NOMO-1 treated with DMSO at 0.1 percent for 48 hours (cell line): ENCODE measurements around the gene MMD.
A peak's percentile ranks its signal among the peaks of the same experiment; 100 is the strongest.
"Not testable (repeated sequence)": the region's sequence is repeated elsewhere in the genome, so short reads cannot be mapped to it uniquely, and the experiment has no call there.

Source experiments
- DNase-seq: peaks from one replicate; lab custom pipeline; 2025; ENCODE audit not compliant: unreplicated experiment; lab: John Stamatoyannopoulos, UW

The MMD gene

DNA sequence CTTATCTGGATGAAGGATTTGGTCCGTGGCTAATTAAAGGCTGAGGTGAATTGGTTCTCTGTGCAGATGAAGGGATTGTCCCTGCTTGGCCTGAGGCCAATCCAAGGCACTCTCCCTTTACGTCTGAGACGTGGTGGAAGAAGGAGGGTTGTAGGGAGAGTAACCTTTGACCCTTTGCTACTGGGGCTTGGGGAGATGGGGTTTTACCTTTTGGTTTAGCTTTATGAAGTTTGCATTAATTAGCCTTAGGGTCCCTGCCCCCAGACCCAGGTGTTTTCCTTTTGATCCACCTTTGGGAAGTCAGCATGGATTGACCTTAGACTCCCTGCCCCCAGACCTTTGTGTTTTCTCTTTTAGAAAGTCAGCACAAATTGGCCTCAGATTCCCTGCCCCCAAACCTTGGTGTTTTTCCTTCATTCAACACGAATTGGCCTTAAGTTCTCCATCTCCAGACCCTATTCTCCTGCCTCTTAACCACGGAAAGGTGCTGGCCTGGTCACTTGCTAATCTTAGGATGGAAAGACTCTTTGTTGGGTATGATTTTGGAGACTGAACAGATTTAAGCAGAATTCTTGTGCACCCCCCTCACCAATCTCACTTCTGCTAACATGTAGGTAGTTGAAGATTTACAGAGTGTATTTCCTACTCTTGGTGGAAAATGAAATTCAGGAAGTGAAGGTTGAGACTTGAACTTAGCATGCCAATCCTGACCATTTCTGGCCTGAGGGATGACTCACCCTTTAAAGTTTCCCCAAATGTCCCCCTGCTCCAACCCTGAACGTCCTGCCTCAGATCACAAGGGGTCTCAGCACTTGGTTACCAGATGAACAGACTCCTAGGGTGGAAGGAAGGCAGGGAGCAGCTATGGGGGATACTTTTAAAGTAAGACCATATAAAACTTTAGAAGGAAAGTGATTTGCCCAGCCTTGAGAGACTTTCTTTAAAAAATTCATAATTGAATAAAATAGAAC, 23.1 kb upstream of the MMD start:
- peak; percentile 78 for DNase-seq

DNA sequence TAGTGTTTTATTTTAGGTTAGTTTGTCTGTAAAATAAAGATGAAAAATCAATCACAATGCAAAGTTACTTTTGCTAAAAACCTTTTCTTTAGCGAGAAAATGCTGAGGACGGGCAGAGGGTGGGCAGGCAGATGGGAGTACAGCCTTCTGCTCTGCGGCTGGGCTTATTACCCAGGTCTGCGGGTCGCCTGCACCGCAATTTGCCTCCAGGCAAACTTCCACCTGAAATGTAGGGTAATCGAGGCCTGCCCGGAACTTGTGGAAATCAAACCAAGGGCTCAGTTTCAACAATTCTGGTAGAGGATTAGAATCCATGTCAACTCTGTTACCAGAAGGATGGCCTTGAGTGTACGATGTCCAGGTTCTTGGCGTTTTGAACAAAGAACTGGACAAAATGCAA, 22.3 kb upstream of the MMD start:
- no peak for DNase-seq

DNA sequence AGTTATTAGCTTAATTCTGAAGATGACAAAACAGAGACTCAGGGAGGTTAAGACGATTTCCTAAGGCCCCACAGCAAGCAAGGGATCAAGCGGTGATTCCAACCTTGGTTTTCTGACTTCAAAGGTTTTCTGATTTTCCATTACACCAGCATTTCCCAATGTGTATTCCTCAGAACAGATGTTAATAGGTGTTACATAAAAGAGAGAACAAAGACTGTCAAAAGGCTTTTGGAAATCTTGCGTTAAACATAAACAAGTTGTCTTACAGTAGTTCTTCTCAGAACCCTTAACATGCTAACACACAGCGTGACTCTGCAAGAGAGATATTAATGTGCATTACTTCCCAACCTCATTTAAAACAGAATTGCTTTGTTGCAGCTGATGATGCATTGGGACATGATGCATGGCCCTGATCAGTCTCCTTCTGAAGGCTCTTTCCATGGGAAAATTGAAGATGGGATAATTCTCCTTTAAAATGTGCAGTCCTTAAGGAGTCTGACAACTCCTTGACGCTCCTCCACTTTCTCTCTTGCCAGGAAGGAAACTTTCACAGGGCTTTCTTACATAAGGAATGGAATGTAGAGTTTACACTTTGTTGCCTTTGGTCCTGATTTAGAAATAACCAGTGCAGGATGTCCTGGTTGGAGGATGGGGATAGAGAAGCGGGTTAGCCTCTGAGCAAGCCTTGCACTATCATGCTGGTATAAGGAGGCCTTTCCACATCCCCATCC, 21.5 kb upstream of the MMD start:
- DNase-seq: no peak

DNA sequence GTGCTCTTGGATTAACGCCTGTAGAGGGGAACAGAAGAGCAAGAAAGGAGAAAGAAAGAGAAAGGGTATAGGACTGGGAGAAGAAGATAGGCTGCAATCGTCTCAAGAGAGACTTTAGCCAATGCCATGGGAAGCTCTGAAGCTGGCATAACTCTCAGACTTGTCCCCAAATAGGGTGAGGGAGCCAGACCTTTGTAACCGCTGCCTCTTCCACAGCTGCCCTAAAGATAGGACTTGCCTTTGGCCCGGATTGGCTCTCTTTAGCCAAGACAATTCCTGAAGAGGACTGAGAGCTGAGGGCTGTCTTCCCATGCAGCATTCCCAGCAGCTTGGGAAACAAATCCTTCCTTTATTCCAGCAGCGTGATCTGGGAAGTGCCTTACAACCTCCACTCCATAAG, 20.8 kb upstream of the MMD start:
- no peak for DNase-seq

DNA sequence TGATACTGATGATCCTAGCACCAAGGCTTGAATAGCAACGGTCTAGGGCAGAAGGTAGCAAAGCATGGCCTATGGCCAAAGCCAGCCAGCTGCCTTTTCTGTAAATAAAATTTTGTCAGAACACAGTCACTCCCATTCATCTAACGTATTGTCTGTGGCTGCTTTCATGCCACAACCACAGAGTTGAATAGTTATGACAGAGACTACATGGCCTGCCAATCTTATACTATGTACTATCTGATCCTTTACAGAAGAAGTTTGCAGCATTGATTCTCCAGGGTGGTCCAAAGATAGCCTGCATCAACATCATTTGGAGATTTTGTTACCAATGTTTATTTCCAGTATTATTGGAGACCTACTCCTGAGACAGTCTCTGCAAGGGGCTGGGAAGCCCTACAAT, 19.9 kb upstream of the MMD start:
- DNase-seq: no peak

DNA sequence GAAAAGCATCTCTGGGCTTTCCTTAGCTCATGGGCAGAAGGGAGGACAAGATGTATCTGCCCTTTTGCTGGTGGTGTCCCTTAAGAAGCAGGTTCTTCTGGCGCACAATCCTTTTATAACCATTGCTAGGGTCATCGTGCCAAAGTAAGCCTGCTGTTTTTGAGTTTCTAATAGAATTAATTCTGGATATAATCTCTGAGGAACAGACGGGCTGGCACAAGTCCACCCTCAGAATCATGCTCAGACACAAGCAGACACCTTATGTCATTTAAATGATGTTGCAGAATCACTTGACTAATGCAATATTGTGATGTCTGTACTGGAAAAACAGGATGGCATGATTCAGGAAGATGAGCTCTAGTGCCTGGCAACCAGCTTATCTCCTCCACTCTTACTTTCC, 18.8 kb upstream of the MMD start:
- DNase-seq: no peak

DNA sequence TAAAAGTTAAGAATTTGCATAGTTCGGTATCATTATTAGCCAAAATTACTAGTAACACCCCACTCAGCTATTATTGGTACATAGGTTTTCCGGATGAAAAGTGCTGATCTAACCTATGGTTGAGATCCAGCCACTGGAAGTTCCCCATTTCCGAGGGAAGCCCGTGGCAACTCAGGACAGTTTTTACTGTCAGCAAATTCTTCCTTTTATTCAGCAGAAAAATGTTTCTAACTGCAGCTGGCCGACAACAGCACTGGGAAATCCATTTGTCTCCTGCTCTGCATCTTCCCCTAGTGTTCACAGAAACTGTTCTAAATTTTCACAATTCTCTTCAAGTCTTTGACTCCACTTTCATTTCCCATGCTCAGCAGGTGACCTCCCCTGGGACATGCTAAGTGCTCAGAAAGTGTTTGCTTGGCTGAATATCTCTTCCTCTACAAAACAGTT, 15.5 kb upstream of the MMD start:
- DNase-seq: peak; percentile 13

DNA sequence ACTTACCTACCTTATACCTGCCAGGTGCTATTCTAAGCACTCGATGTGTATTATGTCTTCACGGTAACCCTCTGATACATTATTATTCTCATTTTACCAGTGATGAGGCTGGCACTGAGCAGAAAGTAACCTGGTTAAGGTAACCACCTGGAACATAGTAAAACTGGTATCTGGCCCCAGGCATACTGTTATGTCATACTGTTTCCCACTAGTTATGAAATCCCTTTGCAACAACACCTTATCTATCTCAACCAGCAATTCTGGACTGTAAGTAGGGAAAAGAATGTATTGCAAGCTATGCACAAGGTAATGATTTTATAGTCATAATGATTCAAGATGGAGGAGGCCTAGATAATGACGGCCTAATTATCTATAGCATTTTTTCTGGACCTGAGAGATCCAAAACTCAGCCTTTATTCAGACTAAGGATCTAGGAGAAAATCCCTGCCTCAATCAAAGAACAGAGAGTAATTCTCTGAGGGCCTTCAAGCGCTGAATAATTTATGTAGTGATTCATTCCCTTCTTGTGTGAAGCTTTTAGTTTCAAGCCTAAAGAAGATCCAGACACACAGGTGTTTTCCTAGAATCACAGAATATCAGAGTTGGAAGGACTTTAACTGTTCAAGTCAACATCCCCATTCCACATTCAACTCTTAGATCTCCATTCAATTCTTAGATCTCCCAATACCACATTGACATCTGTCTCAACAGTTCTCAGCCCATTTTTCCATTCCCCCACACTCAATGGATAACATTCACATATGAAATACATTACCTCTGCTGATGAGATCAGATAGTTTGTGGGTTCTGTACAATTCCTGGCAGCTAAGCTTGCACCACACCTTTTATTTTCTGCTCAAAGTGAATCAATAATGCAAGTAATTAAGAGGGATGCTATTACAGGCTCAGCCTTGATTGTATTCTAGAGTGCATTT, 14.9 kb upstream of the MMD start:
- no peak for DNase-seq

DNA sequence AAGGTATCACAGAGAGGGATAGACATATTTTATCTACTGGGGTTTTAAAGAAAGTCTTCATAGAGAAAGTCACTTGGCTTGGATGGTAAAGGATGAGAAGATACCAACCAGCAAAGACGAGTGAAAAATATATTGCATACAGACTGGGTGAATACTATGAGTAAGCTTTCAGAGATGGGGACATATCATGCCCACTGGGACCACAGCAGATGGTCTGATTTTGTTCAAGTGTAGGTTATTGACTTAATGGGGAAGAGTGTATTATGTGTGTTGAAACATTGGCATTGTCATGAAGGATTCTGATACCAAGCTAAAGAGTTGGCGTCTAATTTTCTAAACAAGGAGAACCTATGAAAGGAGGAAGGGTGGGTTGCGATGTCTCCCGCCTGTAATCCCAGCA, 13.8 kb upstream of the MMD start:
- no peak for DNase-seq

DNA sequence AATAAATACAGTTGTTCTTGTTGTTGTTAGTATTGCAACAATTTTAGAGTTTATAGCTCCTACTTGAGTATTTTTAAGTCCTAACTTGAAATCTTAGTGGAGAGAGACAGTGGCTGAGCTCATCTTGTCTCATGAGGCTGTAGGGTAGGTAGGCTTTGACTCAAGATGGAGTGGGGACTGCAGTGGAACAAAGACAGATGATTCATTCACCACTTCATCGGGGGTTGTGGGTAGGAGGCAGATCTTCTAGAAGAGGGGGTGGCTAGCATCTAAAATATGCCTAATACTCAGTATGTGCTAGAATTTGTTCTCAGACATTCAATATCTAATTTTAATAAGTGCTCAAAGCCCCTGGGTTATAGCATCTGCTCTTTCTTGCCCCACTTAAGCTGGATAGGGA, 13.1 kb upstream of the MMD start:
- no peak for DNase-seq

DNA sequence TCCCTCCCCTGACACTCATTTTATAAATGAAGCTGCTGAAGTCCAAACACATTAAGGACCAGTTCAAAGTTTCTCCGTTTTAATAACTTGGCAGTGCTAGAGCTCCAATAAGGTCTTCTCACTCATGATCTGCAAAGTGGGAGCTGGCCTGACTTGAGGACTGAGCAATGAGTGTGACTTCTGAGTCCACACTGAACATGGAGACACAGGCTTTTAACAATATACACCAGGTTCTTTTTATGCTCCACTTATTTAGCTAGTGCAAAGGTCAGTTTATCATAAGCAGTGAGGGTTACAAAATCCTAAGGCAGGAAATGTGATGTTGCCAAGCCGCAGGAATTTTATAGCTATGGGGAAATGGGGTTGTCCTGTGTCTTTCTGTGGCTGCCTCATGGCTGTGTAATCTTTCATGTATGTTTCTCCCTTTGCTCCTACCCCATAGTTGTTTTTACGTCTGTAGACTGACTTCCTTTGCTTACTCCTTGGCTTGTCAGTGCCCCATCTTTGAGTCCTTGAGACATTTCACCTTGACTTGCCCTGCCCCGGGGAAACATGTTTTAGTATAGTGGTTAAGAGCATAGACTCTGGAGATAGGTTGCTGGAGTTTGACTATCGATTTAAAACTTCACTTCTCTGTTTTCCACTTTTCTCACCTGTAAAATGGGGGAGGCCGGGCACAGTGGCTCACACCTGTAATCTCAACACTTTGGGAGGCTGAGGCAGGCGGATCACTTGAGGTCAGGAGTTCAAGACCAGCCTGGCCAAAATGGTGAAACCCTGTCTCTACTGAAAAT, 12.2 kb upstream of the MMD start:
- DNase-seq: peak; percentile 64

DNA sequence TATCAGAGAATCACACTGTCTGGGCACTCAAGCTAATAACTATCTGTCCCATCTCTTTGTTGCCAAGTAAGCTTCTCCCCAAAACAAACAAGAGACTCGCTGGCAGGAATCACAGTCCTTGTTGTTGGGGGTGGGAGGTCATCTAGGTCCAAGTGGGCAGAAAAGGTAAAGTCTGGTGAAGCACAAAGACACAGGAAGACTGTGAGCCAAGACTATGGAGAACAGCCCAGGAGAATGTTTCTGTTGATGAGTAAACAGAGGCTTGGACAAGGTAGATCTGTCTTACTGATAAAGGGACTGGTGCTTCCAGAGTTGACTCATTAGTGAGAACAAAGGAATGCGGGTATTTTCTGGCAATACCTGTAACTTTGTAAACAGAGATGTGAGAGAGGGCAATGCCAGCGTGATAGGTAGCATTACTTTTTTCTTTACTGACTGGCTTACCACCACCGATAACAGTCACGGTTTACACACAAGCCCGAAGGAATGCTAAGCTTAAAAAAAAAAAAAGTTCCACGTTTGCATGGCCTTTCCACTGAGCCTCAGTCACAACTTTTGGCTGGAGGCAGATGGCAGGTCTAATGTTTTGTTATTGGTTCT, 11.5 kb upstream of the MMD start:
- no peak for DNase-seq

DNA sequence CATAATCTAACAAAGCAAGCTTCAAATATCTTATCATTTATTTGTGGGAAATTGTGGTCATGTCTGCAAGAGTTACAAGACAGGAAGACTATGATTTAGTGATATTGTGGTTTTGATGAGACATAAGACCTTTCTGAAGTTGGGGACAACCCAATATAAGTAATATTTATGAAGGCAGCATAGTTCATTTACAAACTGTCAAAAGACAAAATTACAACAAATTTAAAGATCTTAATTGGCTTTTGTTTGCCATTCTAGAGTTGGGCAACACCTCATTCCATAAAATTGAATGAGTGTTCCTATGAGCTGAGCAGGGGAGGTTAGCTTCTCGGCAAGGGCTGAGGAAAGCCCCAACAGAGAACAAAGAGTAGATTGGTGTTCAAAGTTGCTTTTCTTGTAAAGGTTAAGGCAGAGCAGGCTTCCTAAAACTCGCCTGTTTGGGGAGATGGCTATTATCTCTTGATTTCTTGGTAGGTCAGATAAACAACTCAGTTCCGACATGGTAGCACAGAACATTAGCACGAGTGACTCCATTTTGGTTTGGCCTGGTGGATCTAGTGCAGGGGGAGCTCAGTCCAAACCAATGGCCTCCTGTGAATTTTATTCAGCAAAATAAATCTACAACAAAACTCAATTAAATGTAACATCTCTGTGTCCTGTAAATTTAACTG, 10.9 kb upstream of the MMD start:
- DNase-seq: peak; percentile 60

DNA sequence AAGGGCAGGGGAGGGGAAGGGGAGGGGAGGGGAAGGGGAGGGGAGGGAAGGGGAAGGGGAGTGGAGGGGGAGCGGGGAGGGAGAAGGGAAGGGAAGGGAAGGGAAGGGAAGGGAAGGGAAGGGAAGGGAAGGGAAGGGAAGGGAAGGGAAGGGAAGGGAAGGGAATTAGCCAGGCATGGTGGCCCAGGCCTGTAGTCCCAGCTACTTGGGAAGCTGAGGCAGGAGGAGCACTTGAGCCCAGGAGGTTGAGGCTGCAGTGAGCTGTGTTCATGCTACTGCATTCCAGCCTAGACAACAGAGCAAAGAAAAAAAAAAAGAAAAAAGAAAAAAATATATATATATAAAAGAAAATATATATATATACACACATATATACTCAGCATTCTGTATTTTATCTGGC, 10.3 kb upstream of the MMD start:
- DNase-seq: not testable (repeated sequence)

DNA sequence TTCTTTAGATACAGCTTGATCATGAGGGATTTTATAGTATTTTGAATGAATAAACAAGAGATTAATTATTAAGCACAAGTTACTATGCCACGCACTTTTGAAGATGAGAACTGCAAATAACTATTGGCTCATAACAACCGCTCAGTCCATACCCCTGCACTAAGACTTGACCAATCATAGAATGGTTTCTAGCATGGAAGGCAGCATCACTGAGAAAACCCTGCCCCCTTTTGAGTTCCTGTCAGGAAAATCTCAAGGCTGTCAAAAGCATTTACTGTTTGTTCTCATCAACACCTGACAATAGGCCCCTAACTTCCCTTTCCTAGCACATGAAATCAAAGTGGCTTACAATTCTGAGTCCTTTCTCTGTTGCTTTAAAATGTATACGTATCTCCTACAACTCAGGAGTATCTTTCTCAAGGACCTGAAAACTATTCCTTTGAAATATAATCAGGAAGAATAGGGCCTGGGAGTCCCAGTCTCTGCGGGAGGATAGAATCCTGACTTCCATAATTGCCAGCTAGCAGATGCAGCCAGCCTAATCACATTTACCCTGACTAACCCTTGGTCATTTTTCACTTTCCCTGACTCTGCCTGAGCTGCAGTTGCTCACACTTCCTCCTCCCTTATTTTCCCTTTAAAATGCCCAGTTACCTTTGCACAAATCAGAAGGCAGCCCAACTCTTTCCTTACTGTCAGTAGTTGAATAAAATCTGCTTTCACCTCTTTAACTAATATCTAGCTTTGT, 9.1 kb upstream of the MMD start:
- DNase-seq: no peak

DNA sequence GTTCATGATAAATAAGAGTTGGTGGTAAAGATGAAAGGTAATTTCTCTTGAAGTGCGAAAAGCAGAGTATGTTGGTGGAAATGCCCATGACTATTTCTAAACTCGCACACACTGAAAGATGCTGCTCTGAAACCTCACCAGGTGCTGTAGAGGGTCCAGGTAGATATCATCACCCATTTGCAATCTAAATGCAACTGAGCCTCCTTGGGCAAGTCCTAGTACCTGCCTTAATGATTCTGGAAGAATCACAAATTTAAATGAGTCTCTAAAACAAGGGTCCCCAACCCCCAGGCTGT, 5.9 kb upstream of the MMD start:
- no peak for DNase-seq

DNA sequence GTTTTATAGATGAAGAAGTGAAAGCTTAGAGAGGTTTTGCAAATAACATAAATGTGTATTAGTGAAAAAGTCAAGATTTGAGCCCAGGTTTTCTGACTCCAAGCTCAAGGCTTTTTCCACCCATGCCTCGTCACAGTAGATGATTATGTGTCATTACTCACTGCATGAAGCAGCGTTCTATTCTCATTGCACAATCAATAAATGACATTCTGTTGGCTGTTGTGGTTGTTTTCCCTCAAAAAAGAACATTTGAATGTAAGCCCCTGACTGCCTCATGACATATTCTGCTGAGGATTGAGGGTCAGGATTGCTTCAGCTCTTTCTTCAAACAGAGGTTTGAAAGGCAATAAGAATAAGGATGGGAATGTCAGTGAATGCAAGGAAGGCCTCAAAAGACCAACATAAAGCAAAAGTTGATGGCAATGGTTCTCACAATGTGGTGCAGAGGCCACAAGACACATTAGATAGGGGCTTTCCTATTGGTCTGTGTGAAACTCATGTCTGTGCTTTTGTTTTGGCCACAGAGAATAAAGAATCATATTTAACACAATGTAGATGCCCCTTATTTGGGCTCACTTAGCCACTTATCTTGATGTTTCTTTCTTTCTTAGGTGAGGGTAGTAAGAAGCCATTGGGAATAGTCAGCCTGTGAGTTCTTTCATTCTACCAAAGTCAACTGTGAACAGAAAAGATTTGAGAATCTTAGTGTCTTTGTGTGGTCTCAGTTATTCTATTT, 5.4 kb upstream of the MMD start:
- peak; percentile 9 for DNase-seq

DNA sequence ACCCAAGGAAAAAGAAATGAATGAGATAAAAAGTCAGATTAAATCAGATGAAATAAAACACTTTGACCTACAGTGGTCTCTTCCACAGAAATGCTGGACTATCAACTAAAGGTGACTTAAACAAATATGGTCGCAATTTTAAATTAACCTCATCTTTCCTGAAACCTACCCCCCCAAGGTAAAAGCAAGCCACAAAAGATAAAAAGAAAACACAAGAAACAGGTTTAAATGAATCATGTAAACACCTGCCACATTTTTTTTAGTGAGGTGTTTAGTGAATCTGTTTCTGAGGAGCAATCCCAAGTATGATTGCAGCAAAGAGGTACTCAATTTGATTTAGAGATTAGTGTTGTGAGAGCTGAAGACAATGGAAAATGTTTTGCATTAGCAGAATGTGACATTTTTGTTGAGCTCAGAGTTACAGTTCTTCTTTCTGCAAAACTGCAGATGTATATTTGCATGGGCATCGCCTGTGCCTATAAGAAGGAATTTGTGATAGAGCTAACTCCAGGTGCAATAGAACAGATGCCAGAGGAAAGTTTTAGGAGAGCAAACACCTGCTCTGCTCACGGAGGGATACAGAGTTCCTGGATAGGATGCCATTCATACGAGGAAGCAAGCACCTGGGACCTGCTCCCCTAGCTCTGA, 3.4 kb upstream of the MMD start:
- DNase-seq: no peak
